ENCODE data around the gene NKIRAS2. TPM values are rescaled to one million over a fixed set of nuclear protein-coding genes. Genes with fewer than 3 reads are reported as not detected.

NKIRAS2 gene
- total RNA-seq, 1 donor from 2014 or later, result 28.8 TPM

- no peak for ATAC-seq
- Histone ChIP-seq H3K27me3 (no peaks in the 10 kb centered on the region), H3K36me3 (peaks cover 23% of the 10 kb centered on the region), H3K9me3 (no peaks in the 10 kb centered on the region), H3K27ac (no peak overlapping the region), H3K4me1 (peaks cover 26% of the 10 kb centered on the region), H3K4me3 (no peak overlapping the region)
- intact Hi-C loops (cut with DNase I), result loop anchor here (10.0 kb wide), 1 partner anchor 88 kb away; the partner anchor contains the start of gene DHX58
- DNase-seq, result no peak
- no peak for TF ChIP-seq CTCF (IDR thresholded peaks at IDR 0.05)
Measured at GRCh38 chr17:42026857-42027589, 7.1 kb downstream of the NKIRAS2 start.

- no peak overlapping the region for H3K27ac ChIP-seq
- H3K4me3 ChIP-seq, result no peak overlapping the region
- no peak for DNase-seq
- peaks cover 18% of the 10 kb centered on the region for H3K36me3 ChIP-seq
- H3K4me1 ChIP-seq, result peaks cover 26% of the 10 kb centered on the region
- no peaks in the 10 kb centered on the region for H3K9me3 ChIP-seq
- intact Hi-C loops (cut with DNase I), result loop anchor here (10.0 kb wide), 1 partner anchor 87 kb away; the partner anchor contains the start of gene DHX58
- TF ChIP-seq CTCF (IDR thresholded peaks at IDR 0.05), result no peak
- no peak for ATAC-seq
- H3K27me3 ChIP-seq, result no peaks in the 10 kb centered on the region
Measured at GRCh38 chr17:42027590-42027889, 7.7 kb downstream of the NKIRAS2 start.

- DNase-seq, result no peak
- peak; percentile 7 for TF ChIP-seq CTCF (IDR thresholded peaks at IDR 0.05)
- Histone ChIP-seq H3K27me3 (no peaks in the 10 kb centered on the region), H3K9me3 (no peaks in the 10 kb centered on the region), H3K27ac (no peak overlapping the region), H3K4me1 (peaks cover 25% of the 10 kb centered on the region), H3K4me3 (no peak overlapping the region), H3K36me3 (peaks cover 11% of the 10 kb centered on the region)
- ATAC-seq, result no peak
- intact Hi-C loops (cut with DNase I), result loop anchor here (10.0 kb wide), 1 partner anchor 87 kb away; the partner anchor contains the start of gene DHX58
Measured at GRCh38 chr17:42027961-42028790, 8.3 kb downstream of the NKIRAS2 start.

GRCh38 chr17:42028791-42029127, 8.9 kb downstream of the NKIRAS2 start:
- Histone ChIP-seq H3K27ac (no peak overlapping the region), H3K4me3 (no peak overlapping the region), H3K27me3 (no peaks in the 10 kb centered on the region), H3K9me3 (no peaks in the 10 kb centered on the region), H3K4me1 (peaks cover 19% of the 10 kb centered on the region), H3K36me3 (peaks cover 6% of the 10 kb centered on the region)
- intact Hi-C loops (cut with DNase I), result loop anchor here (10.0 kb wide), 1 partner anchor 86 kb away; the partner anchor contains the start of gene DHX58
- TF ChIP-seq CTCF (IDR thresholded peaks at IDR 0.05), result no peak
- ATAC-seq (no peak), DNase-seq (no peak)

- peak; percentile 36 for ATAC-seq
- H3K4me1 ChIP-seq, result no peaks in the 10 kb centered on the region
Measured at GRCh38 chr17:42031584-42031983, 11.7 kb downstream of the NKIRAS2 start.

More at GRCh38 chr17:42031584-42031983, 11.7 kb downstream of the NKIRAS2 start:
- DNase-seq, result no peak
- no peaks in the 10 kb centered on the region for H3K36me3 ChIP-seq
- no peaks in the 10 kb centered on the region for H3K27me3 ChIP-seq
- H3K9me3 ChIP-seq, result no peaks in the 10 kb centered on the region
- H3K27ac ChIP-seq, result no peak overlapping the region
- H3K4me3 ChIP-seq, result no peak overlapping the region
- intact Hi-C loops (cut with DNase I), result no loop called here
- TF ChIP-seq CTCF (IDR thresholded peaks at IDR 0.05), result no peak
